Heart left ventricle (tissue), 13 donors: ENCODE measurements around the gene TBL1X.

Experiments used
- CTCF ChIP-seq, 12 donors: fragments of 200-600 bp; sonication (generic) in 4 of 12; IDR thresholded peaks; one replicate each; pipeline versions ENCODE4 v1.5.0 to v1.8.0; 2018 to 2022; ENCODE audit warnings: antibody characterized with exemption in 12 of 12, mild to moderate bottlenecking in 5 of 12
- POLR2A ChIP-seq, 2 donors: fragments of 450-650 bp; IDR thresholded peaks; one replicate each; pipeline ENCODE4 v1.6.1; 2017; ENCODE audit warnings: antibody characterized with exemption in 2 of 2, mild to moderate bottlenecking in 2 of 2, moderate library complexity in 2 of 2
- donor health status: ischemic (EF 13 %, LVEDD 7.1; RV severe dilation, severe dysfunction).
- donor health status: DM: no; HTN: yes; CAD: no.
- donor health status: DM: no; HTN: no; CAD: no.
- donor health status: ischemic (EF 25% LVEDD 6.9; RV normal size, moderate dysfunction).
- donor health status: ischemic (EF 25% LVEDD 5.7; RV mildly dilated, moderate dysfunction).
- donor health status: ischemic (EF 35%, LVEDD 5.7; RV mildly dilated, moderate dysfunction).
- donor health status: nonischemic (EF 11% LVEDD 7.7; RV severe dilation, severe dysfunction).
- donor health status: DM: yes; HTN: yes; CAD: no.
- donor health status: PGD.
- donor health status: ischemic (EF 29% LVEDD 5.4; RV normal size, mild dysfunction).
- donor health status: nonischemic (EF 23%, LVEDD 6.1; RV moderate dilation, normal function).

- TF ChIP-seq CTCF (IDR thresholded peaks at IDR 0.05) (no peak), POLR2A (IDR thresholded peaks at IDR 0.05) (no peak)
Measured at GRCh38 chrX:9489234-9489633, 24.4 kb downstream of the TBL1X start.
